Immature natural killer cell (primary cell): ENCODE measurements around the gene CMSS1. TPM values are rescaled to one million over a fixed set of nuclear protein-coding genes. Genes with fewer than 3 reads are reported as not detected.

Experiments
- DNase-seq, 3 donors: peaks; one replicate each; pipeline ENCODE4 v3.0.0; 2022; ENCODE audit warnings: mixed read lengths in 1 of 3
- H3K27ac Mint-ChIP-seq, 6 donors: one replicate each; pipeline ENCODE4 v1.8.0; 2020; ENCODE audit warnings: mixed read lengths in 6 of 6, mild to moderate bottlenecking in 5 of 6, inconsistent platforms in 4 of 6, moderate library complexity in 3 of 6
- H3K27me3 Mint-ChIP-seq, 3 donors: one replicate each; pipeline ENCODE4 v1.8.0; 2020 to 2021; ENCODE audit warnings: low read depth in 3 of 3, mild to moderate bottlenecking in 3 of 3, mixed read lengths in 3 of 3, moderate library complexity in 3 of 3, inconsistent platforms in 1 of 3
- H3K36me3 Mint-ChIP-seq, 3 donors: one replicate each; pipeline ENCODE4 v1.8.0; 2020; ENCODE audit warnings: mixed read lengths in 3 of 3, inconsistent platforms in 2 of 3, mild to moderate bottlenecking in 2 of 3
- H3K4me1 Mint-ChIP-seq, 2 donors: one replicate each; pipeline ENCODE4 v1.8.0; 2020; ENCODE audit warnings: inconsistent platforms in 2 of 2, mild to moderate bottlenecking in 2 of 2, mixed read lengths in 2 of 2, moderate library complexity in 1 of 2
- H3K4me3 Mint-ChIP-seq, 5 donors: one replicate each; pipeline ENCODE4 v1.8.0; 2020; ENCODE audit warnings: mild to moderate bottlenecking in 5 of 5, mixed read lengths in 5 of 5, inconsistent platforms in 3 of 5, moderate library complexity in 3 of 5
- H3K9me3 Mint-ChIP-seq, 6 donors: one replicate each; pipeline ENCODE4 v1.8.0; 2020; ENCODE audit warnings: mild to moderate bottlenecking in 6 of 6, mixed read lengths in 6 of 6, inconsistent platforms in 4 of 6, moderate library complexity in 3 of 6
- polyA plus RNA-seq, 3 donors: library from polyadenylated mRNA; unstranded; fragments of 300-500 nt; fragmentation: Illumina TruSeq; gene quantifications; one replicate each; pipeline ENCODE4 v1.2.3, GENCODE V29; 2021

Gene CMSS1
- polyA plus RNA-seq, 3 donors from 2014 or later, result 12.1 to 13.4 (median 12.8) TPM

DNA sequence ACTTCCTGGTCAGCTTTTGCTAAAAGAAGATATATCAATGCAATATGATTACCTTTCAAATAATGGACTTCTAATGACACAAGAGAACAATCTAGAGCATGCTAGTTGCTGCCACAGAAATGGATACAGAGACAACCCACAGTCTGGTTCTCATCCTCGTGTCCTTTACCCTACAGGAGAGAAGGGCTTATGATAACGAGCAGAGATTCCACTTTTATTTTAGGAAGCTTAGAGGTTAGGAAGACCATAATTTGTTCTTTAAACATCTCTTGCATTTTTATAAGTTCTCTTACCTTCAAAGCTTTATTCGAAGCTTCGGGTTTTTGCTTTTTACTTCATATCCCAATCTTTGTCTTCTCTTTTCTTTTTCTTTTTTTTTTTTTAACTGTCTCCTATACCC, 257.5 kb downstream of the CMSS1 start:
- Mint-ChIP-seq H3K27me3 (no peaks in the 10 kb centered on the region), H3K27ac (no peak overlapping the region), H3K4me1 (peaks cover 45 to 52% of the 10 kb centered on the region in 2 donors), H3K9me3 (no peaks in the 10 kb centered on the region), H3K36me3 (peaks cover 0 to 4% (median 0%) of the 10 kb centered on the region in 3 donors), H3K4me3 (peak overlapping the region in 1 of 5 donors; percentile 32)
- no peak for DNase-seq

DNA sequence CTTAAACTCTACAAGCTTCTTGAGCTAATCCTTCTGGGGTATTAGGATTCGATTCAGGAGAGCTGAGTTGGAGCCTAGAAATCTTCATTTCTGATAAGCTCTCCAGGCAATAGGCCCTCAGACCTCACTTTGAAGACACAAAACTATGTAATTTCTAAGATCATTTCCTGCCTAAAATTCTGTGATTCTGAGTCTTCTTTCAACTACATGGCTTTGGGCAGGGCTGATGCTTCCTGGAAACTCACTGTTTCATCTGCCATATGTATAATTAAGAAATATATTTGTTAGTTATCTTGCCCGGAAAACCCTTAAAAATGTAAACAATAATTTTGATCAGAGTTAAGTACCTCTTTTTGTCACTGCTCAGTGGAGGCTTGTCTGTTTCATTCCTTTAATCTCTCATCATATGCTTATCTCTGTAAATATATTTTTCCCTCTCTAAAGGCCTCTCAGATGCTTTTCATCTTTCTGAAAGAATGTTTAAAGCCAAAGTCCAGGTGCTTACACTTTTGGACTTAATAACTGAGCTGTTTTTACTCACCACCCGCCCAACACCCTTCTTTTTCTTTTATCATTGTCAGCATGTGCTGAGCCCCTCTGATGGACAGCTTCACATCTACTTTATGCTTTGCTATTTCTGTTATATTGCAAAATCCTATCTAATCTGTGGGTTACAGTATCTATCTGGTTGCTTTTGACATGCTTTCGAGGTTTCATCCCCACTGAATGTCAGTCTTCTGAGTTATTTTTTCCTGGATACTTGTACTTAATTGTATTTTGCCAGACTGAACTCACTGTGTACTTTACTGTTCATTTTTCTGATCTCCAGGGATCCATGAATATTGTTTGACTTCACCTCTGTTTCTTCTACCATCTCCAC, 258.4 kb downstream of the CMSS1 start:
- Mint-ChIP-seq H3K4me1 (peaks cover 44 to 52% of the 10 kb centered on the region in 2 donors), H3K4me3 (no peak overlapping the region), H3K27me3 (no peaks in the 10 kb centered on the region), H3K9me3 (no peaks in the 10 kb centered on the region), H3K36me3 (peaks cover 0 to 4% (median 0%) of the 10 kb centered on the region in 3 donors), H3K27ac (no peak overlapping the region)
- no peak for DNase-seq

DNA sequence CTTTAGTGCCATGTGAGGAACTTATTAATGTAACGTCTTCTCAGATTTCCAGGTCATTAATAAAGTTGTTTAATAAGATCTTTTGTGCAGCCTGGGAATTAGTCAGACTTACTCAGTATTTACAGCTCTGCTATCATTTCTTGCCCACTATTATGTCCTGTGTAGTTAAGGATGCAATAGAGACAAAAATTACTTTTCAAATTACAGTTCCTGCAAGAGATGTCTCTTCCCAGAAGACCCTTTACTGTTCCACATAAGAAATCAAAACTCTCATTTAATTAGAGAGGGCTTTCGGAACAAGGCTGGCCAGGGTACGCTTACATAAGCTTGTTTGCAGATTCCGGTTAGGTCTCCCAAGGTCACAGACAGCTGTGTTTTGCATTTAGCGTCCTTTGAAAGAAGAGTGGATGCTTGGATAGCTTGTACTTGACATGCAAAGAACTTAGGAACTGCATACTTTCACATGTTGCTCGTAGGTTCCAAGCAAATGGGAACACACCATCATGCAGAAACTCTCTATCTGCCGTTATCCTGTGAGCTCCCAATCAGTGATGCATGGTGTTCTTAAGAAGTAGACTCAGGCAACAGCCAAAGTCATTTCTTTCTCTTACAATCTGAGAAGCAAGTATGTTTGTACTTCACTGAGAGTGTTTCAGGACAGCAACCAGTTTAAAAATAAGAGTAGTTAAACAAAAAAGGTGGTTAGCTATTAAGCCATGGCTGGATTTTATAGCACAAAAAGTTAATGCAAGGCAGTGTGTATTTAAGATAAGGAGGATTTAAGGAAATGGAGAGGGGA, 259.3 kb downstream of the CMSS1 start:
- Mint-ChIP-seq H3K36me3 (peaks cover 0 to 4% (median 0%) of the 10 kb centered on the region in 3 donors), H3K4me3 (no peak overlapping the region), H3K4me1 (peaks cover 36 to 43% of the 10 kb centered on the region in 2 donors), H3K9me3 (no peaks in the 10 kb centered on the region), H3K27me3 (no peaks in the 10 kb centered on the region), H3K27ac (no peak overlapping the region)
- no peak for DNase-seq

DNA sequence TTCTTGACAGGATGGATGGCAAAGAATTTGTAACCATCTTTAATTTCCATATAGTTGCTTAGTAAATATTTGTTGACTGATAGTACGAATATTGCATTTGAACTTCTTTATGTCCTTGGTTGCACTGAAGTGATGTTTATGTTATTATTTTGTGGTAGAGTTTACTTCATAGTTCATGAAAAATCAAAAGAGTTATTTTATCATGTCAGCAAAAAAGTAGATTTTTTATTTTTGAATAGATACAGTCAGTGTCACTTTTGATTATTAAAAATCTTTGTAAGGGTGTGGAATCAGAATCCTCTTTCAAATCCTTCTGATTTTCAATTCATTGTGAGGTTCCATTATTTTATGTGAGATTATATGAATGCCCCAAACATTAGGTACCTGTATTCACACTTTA, 261.7 kb downstream of the CMSS1 start:
- Mint-ChIP-seq H3K36me3 (peaks cover 0 to 4% (median 0%) of the 10 kb centered on the region in 3 donors), H3K4me1 (peaks cover 12 to 19% of the 10 kb centered on the region in 2 donors), H3K27ac (no peak overlapping the region), H3K9me3 (no peaks in the 10 kb centered on the region), H3K27me3 (no peaks in the 10 kb centered on the region), H3K4me3 (no peak overlapping the region)
- DNase-seq, result no peak

DNA sequence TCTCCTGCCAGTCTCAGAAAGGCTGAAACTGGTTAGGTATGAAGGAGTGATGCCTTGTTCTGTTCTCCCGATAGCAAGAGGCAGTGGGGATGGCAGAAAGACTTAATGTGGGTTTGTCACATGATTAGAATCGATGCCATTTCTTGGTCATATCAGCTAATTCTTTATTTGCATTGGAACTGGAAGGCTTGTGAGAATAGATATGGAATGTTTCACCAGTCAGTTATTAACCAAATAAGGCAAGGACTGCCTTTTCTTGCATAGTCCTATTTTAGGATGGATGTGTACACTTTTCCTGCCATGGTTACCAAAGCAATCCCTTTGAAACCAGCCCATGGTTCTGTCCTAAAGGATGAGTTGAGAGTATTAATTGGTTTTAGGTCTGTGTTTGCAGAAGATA, 262.9 kb downstream of the CMSS1 start:
- H3K4me3 Mint-ChIP-seq, result no peak overlapping the region
- H3K27ac Mint-ChIP-seq, result no peak overlapping the region
- H3K27me3 Mint-ChIP-seq, result peaks cover 0 to 2% (median 0%) of the 10 kb centered on the region in 3 donors
- peaks cover 6 to 10% of the 10 kb centered on the region in 2 donors for H3K4me1 Mint-ChIP-seq
- peaks cover 0 to 4% (median 0%) of the 10 kb centered on the region in 3 donors for H3K36me3 Mint-ChIP-seq
- no peak for DNase-seq
- no peaks in the 10 kb centered on the region for H3K9me3 Mint-ChIP-seq

DNA sequence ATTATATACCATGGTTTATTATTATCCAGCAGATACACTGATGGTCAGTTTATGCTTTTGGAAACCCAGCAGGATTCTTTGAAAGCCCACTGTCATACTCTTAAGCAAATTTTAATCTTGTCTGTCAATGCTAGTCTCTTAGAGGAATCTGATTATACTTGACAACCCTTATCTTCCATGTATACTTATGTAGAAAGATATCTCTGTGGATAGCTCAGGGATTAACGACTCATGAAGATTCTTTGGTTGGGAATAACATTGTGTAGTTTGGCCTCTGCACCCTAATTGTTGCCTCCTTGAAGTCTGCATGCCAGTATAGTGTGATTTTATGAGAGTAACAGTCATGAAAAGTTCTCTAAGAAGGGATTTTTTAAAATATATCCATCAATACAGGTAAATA, 263.6 kb downstream of the CMSS1 start:
- Mint-ChIP-seq H3K27me3 (peaks cover 0 to 2% (median 0%) of the 10 kb centered on the region in 3 donors), H3K36me3 (peaks cover 0 to 4% (median 0%) of the 10 kb centered on the region in 3 donors), H3K9me3 (no peaks in the 10 kb centered on the region), H3K27ac (no peak overlapping the region), H3K4me1 (peaks cover 0 to 3% of the 10 kb centered on the region in 2 donors), H3K4me3 (no peak overlapping the region)
- no peak for DNase-seq

DNA sequence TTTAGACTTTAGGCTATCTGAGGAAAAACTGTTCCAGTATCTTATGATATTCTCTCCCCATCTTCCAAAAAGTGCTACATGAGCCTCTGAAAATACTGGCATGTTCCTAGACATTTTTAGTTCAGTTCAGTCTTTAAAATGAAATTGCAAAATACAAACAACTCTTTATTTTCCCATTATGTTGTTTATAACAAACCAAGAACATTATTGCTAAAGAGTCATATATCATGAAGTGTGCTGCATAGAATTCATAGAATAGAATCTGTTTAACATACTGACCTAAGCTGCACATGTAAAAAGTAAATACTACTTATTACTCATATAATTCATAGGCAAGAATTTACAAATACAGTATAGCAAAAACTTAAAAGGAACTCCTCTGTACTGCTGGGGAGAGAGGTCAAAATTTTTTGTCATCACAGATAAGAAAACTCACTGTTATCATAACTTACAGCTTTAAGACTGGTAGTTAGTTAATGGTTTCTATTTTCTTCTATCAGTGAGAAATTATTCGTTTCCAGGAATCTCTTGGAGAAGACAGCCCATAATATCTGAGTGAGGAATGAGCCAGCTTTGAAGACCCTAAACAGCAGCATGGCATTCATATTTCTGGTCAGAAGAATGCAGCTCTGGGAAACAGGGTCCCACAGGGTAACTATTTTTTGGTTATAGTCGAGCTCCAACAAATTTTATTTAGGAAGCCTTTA, 264.5 kb downstream of the CMSS1 start:
- Mint-ChIP-seq H3K27ac (no peak overlapping the region), H3K36me3 (peaks cover 0 to 3% (median 0%) of the 10 kb centered on the region in 3 donors), H3K9me3 (no peaks in the 10 kb centered on the region), H3K27me3 (peaks cover 0 to 2% (median 1%) of the 10 kb centered on the region in 3 donors), H3K4me1 (peaks cover 4 to 7% of the 10 kb centered on the region in 2 donors), H3K4me3 (no peak overlapping the region)
- DNase-seq, result no peak

DNA sequence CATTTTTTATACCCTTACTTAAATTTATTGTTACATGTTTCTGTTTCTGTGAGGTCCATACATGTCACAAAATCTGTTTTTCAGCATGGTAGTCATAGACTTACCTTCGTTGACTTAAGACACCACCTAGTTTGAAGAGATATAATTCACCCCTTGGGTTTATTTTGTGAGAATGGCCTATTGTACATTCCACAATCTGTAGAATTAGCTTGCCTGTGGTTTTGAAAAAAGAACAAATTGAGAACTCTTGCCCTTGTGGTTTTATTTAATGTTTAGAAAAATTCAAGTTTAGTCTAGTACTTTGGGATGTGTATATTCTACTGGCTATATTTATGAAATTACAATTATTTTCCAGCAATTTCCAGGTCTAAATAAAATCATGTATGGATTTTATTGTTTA, 265.1 kb downstream of the CMSS1 start:
- Mint-ChIP-seq H3K36me3 (no peaks in the 10 kb centered on the region), H3K27me3 (peaks cover 0 to 2% (median 2%) of the 10 kb centered on the region in 3 donors), H3K27ac (no peak overlapping the region), H3K4me3 (no peak overlapping the region), H3K9me3 (no peaks in the 10 kb centered on the region), H3K4me1 (peaks cover 6 to 11% of the 10 kb centered on the region in 2 donors)
- no peak for DNase-seq

DNA sequence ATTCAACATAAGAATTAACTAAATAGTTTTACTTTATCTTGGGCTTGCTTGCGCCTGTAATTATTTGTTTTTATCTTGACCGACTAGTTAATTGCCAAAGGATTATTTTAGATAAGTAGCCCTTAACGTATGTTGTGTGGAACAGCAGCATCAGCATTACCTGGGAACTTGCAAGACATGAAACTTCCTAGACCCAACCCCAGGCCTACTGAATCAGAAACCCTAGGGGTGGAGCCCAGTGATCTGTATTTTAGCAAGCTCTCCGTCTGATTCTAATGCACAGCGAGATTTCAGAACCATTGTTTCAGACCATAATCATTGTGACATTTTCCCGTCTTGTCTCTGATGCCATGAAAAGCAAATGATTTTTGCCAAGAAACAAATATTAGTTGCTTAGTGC, 265.5 kb downstream of the CMSS1 start:
- DNase-seq, result no peak
- Mint-ChIP-seq H3K4me3 (no peak overlapping the region), H3K36me3 (no peaks in the 10 kb centered on the region), H3K4me1 (peaks cover 6 to 11% of the 10 kb centered on the region in 2 donors), H3K27ac (no peak overlapping the region), H3K27me3 (peaks cover 0 to 2% (median 2%) of the 10 kb centered on the region in 3 donors), H3K9me3 (no peaks in the 10 kb centered on the region)

DNA sequence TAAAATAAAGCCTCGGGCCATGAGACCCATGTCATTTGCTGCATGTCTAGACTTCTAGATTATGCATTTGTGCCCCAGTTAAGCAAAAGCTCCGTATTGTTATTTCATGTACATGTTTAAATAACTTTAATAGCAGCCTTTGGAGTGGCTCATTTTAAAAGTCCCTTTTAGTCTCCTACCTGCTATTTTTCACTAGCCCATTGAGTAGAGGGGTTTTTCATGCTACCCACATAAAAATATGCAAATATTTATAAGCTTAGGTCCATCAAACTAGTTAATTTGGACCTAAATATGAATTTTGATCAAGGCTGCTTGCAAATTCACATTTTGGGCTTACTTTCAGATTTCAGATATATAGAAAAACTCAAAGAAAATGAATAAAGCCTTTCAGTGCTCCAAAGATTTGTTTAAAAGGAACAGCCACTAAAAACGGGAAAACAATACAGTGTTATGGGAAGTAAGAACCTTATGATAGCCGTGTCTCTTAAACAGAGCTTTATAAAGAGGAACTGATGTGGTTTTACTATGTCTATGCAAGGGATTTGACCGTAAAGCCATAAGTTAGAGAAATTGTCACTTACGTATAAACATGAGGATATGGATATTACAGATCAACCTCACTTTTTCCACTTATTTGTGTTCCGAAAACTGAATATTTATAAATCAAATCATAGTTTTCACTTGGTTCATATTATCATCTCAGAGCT, 266.6 kb downstream of the CMSS1 start:
- no peaks in the 10 kb centered on the region for H3K36me3 Mint-ChIP-seq
- no peak for DNase-seq
- H3K4me1 Mint-ChIP-seq, result peaks cover 6 to 11% of the 10 kb centered on the region in 2 donors
- no peak overlapping the region for H3K4me3 Mint-ChIP-seq
- no peaks in the 10 kb centered on the region for H3K9me3 Mint-ChIP-seq
- H3K27ac Mint-ChIP-seq, result no peak overlapping the region
- H3K27me3 Mint-ChIP-seq, result peaks cover 0 to 2% (median 2%) of the 10 kb centered on the region in 3 donors

DNA sequence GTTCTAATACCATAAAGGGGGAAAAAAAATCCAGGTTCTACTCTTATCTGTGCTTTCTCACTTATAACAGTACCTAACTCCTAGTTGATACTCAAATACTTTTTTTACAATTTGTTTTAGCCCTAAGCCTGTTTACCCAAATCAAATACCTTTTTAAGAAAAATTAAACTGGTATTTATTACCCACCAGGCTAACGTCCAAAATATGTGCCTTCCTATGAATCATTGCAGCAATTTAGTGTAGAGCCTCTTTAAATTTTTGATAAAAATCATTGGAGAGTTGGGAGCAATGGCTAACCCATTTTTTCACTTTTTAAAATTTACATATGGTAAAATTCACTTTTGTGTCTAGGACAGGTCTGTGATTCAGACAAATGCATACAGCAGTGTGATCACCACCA, 268.7 kb downstream of the CMSS1 start:
- H3K4me3 Mint-ChIP-seq, result no peak overlapping the region
- peaks cover 0 to 2% (median 2%) of the 10 kb centered on the region in 3 donors for H3K27me3 Mint-ChIP-seq
- DNase-seq, result no peak
- no peaks in the 10 kb centered on the region for H3K9me3 Mint-ChIP-seq
- no peaks in the 10 kb centered on the region for H3K36me3 Mint-ChIP-seq
- H3K4me1 Mint-ChIP-seq, result peaks cover 6 to 11% of the 10 kb centered on the region in 2 donors
- no peak overlapping the region for H3K27ac Mint-ChIP-seq

DNA sequence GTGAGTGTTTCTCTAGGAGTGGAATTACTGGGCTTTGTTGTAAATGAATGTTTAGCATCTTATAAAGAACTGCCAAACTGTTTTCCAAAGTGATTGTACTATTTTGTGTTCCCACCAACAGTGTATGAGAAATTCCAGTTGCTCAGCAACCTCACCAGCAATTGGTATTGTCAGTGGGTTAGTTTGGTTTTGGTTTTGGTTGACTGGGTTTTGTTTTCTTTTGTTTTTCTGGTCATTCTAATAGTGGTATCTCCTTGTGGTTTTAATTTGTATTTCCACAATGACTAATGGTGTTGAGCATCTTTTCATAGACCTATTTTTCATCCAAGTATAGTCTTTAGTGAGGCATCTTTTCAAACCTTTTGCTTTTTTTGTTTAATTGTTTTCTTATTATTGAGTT, 269.5 kb downstream of the CMSS1 start:
- H3K36me3 Mint-ChIP-seq, result no peaks in the 10 kb centered on the region
- H3K9me3 Mint-ChIP-seq, result no peaks in the 10 kb centered on the region
- peak overlapping the region in 1 of 5 donors; percentile 0 for H3K4me3 Mint-ChIP-seq
- no peak for DNase-seq
- H3K27me3 Mint-ChIP-seq, result peaks cover 0 to 2% (median 2%) of the 10 kb centered on the region in 3 donors
- H3K4me1 Mint-ChIP-seq, result peaks cover 6 to 11% of the 10 kb centered on the region in 2 donors
- peak overlapping the region in 2 of 6 donors; percentile 22 to 46 for H3K27ac Mint-ChIP-seq

DNA sequence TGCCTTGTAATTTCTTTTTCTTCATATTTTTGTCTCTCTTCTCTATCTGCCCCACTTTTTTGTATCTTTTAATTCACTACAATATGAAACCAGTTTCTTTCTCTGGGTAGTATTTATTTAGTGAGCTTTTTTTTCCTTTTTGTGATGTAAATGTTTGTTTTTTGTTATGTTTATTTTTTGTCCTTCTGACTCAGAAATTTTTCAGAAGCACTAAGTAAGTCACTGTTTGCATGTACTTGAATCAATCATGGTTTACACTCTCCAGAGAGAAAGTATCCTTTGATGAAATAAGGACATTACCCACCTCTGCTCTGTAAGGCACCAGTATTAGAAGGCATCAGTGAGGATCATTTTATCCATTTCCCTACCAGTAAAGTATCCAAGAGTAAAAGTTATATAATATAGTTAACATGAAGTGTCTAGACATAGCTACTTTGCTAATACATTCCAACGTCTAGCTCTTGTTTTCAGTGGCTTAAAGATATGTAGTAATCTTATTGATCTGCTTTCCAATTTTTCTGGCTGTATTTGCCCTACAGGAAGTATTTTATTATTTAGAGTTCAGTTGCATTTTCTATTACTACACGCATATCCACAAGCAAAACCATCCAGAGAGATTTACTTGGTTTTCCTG, 271.2 kb downstream of the CMSS1 start:
- Mint-ChIP-seq H3K27me3 (peaks cover 0 to 2% (median 2%) of the 10 kb centered on the region in 3 donors), H3K9me3 (no peaks in the 10 kb centered on the region), H3K4me3 (no peak overlapping the region), H3K27ac (no peak overlapping the region), H3K4me1 (peaks cover 6 to 11% of the 10 kb centered on the region in 2 donors), H3K36me3 (no peaks in the 10 kb centered on the region)
- DNase-seq, result no peak
